AG04450 (cell line): ENCODE data around the gene HES5. TPM values are rescaled to one million over a fixed set of nuclear protein-coding genes. Genes with fewer than 3 reads are reported as not detected.

Source experiments
- CTCF ChIA-PET: fragments of 300-600, 350-600 bp; formaldehyde crosslinking; extraction: SDS; loops from one replicate; lab custom pipeline; 2022; ENCODE audit warnings: antibody characterized with exemption, inconsistent platforms; lab: Charles Lee
- POLR2A ChIA-PET: fragments of 350-600 bp; formaldehyde crosslinking; extraction: SDS; loops from one replicate; lab custom pipeline; 2021; ENCODE audit warnings: antibody characterized with exemption, inconsistent platforms; lab: Yijun Ruan, JAX
- DNase-seq: peaks from one replicate; pipeline ENCODE4 v3.0.0-alpha.2; 2011; ENCODE audit warnings: low read depth, low spot score
- H3K27ac ChIP-seq: one replicate; pipeline ENCODE4 v1.5.1; 2012; ENCODE audit warnings: low read depth, low read length, control low read depth
- H3K27me3 ChIP-seq: one replicate; pipeline ENCODE4 v1.6.0; 2012; ENCODE audit warnings: low read length; ENCODE audit not compliant: control insufficient read depth, insufficient read depth
- H3K4me3 ChIP-seq: 2 replicates; pipeline ENCODE4 v1.5.1; 2011; ENCODE audit warnings: mild to moderate bottlenecking, low read depth, low read length, control low read depth
- H3K9me3 ChIP-seq: 2 replicates; pipeline ENCODE4 v1.5.1; 2012; ENCODE audit warnings: low read length; ENCODE audit not compliant: control insufficient read depth, insufficient read depth
- polyA plus RNA-seq: library from polyadenylated mRNA; depleted of rRNA; stranded (reverse); fragments of >200 nt; gene quantifications from 2 replicates; pipeline ENCODE4 v1.2.3, GENCODE V29; 2011
- TF ChIP-seq, protein P1 (sequence below): IDR thresholded peaks from 2 replicates; pipeline ENCODE4 v1.5.1; 2011; ENCODE audit warnings: low read depth, low read length, control low read depth, inconsistent platforms

HES5 gene
- polyA plus RNA-seq, 1 experiment: not detected

DNA sequence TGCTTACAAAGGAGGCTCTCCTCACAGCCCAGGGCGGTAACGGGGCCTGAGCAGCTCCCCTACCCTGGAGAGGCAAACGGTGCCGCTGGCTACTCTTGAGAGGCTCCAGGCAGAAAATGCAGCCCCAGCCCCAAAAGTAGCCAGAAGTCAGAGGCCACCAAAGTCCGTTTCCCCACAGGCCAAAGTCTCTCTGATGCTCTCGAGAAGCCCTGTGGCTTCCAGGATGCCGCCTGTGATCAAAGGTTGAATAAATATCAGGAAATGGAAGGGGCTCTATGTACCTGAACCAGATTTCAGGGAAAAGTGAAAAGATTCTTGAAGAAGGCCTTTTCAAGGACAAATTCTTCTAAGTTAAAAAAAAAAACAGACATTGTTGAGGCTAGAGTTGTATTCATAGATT lies 7.8 kb downstream of the HES5 start:
- no peaks in the 10 kb centered on the region; the same call in 1 of the 2 replicates for H3K9me3 ChIP-seq
- H3K27me3 ChIP-seq: no peaks in the 10 kb centered on the region
- TF ChIP-seq, protein P1, sequence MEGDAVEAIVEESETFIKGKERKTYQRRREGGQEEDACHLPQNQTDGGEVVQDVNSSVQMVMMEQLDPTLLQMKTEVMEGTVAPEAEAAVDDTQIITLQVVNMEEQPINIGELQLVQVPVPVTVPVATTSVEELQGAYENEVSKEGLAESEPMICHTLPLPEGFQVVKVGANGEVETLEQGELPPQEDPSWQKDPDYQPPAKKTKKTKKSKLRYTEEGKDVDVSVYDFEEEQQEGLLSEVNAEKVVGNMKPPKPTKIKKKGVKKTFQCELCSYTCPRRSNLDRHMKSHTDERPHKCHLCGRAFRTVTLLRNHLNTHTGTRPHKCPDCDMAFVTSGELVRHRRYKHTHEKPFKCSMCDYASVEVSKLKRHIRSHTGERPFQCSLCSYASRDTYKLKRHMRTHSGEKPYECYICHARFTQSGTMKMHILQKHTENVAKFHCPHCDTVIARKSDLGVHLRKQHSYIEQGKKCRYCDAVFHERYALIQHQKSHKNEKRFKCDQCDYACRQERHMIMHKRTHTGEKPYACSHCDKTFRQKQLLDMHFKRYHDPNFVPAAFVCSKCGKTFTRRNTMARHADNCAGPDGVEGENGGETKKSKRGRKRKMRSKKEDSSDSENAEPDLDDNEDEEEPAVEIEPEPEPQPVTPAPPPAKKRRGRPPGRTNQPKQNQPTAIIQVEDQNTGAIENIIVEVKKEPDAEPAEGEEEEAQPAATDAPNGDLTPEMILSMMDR: no peak
- CTCF ChIA-PET: no interaction called here
- H3K27ac ChIP-seq: no peak overlapping the region
- no peak for DNase-seq
- POLR2A ChIA-PET: no interaction called here
- no peak overlapping the region for H3K4me3 ChIP-seq

DNA sequence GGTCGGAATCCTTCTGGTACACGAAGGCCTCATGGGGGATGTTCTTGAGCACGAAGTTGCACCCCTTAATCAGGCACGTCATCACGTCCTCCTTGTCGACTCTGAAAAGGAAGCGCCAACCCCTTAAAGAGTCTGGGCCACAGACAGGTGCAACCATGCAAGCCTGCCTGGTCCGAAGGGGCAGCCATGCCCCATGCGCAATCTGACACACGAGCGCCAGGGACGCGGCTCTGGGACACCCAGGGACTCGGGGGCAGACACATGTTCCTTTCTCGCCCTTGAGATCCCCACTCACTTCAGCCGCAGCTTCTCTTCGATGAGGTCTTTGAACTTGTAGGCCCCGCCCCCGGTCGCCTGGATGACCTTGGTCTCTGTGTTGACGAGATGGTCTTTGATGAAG lies 9.3 kb downstream of the HES5 start:
- DNase-seq: no peak
- TF ChIP-seq, protein P1: no peak
- POLR2A ChIA-PET: no interaction called here
- no peaks in the 10 kb centered on the region; the same call in 1 of the 2 replicates for H3K9me3 ChIP-seq
- H3K27ac ChIP-seq: no peak overlapping the region
- CTCF ChIA-PET: no interaction called here
- no peak overlapping the region for H3K4me3 ChIP-seq
- no peaks in the 10 kb centered on the region for H3K27me3 ChIP-seq

DNA sequence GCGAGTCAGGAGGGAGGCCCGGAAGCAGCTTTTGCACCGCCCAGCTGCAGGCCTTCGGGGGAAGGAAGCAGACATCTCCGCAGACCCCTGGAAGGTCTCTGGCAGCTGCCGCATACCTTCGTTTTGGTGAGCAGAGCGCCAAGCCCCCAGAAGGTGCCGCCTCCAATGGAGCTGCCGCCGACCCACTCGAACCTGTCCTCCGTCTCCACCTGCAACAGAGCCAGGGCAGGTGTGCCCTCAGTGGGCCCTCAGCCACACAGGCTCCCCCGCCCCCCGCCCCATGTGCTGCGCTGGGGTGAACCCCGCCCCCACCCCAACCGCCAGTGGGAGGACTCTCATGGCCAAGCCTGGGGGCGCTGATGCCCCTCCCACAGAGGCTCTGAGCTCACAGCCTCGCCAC lies 9.9 kb downstream of the HES5 start:
- no peak for DNase-seq
- ChIA-PET POLR2A (no interaction called here), CTCF (interaction anchor here (1.2 kb wide), 1 partner anchor 345 kb away, joined by 3 read pairs; no protein-coding TSS in a partner anchor)

DNA sequence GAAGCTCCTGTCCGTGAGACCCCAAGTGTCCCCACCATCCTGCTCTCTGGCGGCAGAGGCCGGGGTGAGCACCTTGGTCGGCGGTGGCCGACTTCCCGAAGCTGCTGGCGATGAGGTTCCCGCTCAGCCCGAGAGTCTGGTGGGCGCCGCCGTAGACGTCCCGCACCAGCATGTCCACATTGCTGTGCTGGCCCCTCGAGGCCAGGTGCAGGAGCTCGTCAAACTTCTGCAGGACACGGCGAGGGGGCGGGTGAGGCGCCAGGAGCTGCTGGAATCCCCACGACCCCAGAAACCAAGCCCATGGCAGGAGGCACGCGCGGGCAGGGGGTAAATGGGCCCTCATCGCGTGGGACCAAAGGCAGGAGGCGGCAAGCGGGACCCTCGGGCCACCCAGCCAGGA lies 10.3 kb downstream of the HES5 start:
- CTCF ChIA-PET: interaction anchor here (1.2 to 1.5 kb wide), 2 partner anchors 28 to 345 kb away, joined by 3 to 6 read pairs; no protein-coding TSS in a partner anchor
- no peak overlapping the region for H3K4me3 ChIP-seq
- POLR2A ChIA-PET: no interaction called here
- no peaks in the 10 kb centered on the region for H3K27me3 ChIP-seq
- TF ChIP-seq, protein P1: no peak
- no peak overlapping the region for H3K27ac ChIP-seq
- H3K9me3 ChIP-seq: no peaks in the 10 kb centered on the region; the same call in 1 of the 2 replicates
- no peak for DNase-seq

More for the DNA sequence above, 9.9 kb downstream of the HES5 start:
- TF ChIP-seq, protein P1: no peak
- Histone ChIP-seq H3K27me3 (no peaks in the 10 kb centered on the region), H3K27ac (no peak overlapping the region), H3K9me3 (no peaks in the 10 kb centered on the region; the same call in 1 of the 2 replicates), H3K4me3 (no peak overlapping the region)

DNA sequence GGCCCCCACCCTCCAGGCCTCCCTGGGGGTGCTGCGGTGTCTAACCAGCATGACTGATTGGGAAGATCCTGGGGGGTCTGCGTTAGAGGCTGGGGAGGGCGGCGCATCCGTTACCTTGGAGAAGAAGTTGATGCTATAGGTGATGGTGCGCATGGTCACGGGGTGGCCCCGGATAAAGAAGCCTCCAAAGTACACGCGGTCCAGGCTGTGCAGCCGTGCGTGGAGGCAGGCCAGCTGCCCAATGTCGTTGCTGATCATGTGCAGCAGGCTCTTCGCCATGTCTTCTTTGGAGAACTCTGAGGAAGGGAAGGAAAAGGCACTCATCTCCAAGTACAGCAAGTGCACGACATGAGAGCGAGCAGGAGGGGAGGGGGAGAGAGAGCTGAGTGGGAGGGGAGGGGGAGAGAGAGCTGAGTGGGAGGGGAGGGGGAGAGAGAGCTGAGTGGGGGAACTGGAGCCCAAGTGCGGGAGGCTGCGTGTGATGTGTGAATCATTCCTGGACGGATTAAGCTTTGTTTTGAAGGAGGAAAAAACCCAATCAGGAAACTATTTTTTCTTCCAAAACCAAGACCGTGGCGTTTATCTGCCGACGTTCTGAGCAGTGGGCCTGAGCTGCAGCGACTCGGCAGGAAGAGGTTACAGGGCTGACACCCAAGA lies 10.9 kb downstream of the HES5 start:
- Histone ChIP-seq H3K4me3 (no peak overlapping the region), H3K27me3 (no peaks in the 10 kb centered on the region), H3K9me3 (no peaks in the 10 kb centered on the region; the same call in 1 of the 2 replicates), H3K27ac (no peak overlapping the region)
- ChIA-PET CTCF (interaction anchor here (1.2 to 1.5 kb wide), 2 partner anchors 28 to 344 kb away, joined by 3 to 6 read pairs; no protein-coding TSS in a partner anchor), POLR2A (no interaction called here)
- TF ChIP-seq, protein P1: no peak
- no peak for DNase-seq
